HS-27A (cell line): Measurements from ENCODE around the gene LEFTY2.
A peak's percentile ranks its signal among the peaks of the same experiment; 100 is the strongest.
"Not testable (repeated sequence)": the region's sequence is repeated elsewhere in the genome, so short reads cannot be mapped to it uniquely, and the experiment has no call there.

Experiments
- DNase-seq: peaks from one replicate; pipeline ENCODE4 v3.0.0-alpha.2; 2012; ENCODE audit warnings: low read depth, missing footprints

LEFTY2 gene

DNA sequence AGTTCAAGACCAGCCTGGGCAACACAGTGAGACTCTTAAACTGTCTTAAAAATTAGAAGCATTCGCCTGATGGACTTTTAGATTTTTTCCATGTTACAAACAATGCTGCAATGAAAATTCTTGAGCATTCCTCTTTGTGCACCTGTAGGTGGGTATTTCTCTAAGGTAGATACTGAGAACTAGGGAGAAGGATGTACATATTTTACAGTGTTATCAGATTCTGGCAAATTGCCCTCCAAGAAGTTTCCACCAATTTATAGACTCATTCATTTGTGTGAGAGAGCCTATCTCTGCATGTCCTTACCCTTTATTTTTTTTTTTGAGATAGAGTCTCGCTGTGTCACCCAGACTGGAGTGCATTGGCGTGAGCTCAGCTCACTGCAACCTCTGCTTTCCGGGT is 12.3 kb upstream of the LEFTY2 start:
- DNase-seq: no peak

DNA sequence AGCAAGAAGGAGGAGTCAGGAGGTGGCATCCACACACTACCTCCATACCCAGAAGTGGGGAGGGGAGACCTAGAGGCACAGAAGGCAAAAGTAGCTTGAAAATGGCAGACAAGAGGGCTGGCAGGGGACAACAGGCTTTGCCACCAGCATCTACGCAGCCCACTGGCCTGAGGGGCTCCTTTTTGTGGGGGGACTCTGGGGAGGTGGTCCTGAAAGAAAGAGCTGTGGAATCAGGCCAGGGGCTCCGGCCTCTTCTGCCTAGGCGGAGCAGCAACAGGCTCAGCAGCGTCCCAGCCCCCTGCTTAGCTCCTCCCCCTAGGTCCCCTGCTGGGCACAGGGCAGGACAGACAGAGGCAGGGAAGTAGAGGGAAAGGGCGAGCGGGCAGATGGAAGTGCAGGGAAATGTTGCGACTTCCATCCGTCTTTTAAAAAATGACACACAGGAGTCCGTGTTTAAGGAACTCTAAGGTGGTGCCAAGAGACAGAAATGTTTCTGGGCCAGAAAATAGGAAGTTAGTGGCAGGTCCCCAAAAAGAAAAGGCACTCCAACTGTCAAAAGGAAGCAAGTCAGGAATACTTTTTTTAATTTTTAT is 10.0 kb upstream of the LEFTY2 start:
- DNase-seq: no peak

DNA sequence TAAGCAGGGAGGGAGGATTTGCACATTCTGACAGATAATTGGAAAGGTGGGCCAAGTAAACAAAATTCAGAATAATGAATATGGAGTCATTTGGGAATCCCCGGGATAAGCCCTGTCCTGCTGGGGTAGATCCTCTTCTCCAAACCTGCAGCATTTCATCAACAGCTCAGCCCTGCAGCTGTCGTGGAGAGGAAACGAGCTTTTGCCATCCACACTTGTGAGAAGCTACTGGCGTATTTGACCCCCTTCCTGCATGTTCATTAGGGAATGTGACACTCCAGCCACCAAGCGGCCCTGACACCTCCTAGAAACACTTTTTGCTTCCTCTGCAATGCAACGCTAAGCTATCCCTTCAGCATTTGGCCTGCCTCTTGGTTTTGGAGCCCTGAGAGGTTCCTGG is 8.0 kb upstream of the LEFTY2 start:
- no peak for DNase-seq

DNA sequence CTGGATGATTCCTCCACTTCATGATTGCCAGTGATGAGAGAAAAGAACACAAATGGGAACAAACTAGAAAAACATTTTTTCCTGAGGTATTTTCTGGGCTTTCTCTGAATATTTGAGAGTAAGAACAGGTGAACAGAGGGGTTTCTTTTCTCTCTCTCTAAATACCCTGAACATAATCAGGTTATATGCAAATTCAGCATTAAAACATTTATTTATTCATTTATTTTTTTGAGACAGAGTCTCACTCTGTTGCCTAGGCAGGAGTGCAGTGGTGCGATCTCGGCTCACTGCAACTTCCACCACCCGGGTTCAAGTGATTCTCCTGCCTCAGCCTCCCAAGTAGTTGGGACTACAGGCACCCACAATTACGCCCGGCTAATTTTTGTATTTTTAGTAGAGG is 5.8 kb upstream of the LEFTY2 start:
- no peak for DNase-seq

DNA sequence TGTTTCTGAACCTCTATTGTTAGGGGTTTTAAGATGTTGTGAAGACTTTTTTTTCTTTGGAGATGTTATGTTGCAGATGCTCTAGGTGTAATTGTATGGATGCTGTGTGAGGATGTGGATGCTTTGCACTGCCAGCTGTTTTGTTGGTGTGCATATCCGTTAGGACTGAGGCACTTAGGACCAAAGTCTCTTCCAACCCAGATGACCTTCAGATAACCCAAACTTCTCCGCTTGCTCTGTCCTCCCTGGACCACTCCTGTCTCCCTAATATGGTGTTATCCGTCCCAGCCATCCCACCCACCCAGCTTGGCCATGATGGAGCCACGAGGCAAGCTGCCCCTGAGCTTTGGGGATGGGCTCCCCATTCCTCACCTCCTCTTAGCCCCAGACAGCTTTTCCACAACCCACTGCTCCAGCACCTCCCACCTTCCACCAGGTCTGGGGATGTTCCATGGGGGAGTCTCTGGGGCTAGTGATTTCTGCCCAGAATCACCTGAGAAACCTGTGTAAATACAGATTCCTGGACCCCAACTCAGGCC is 5.1 kb upstream of the LEFTY2 start:
- no peak for DNase-seq

DNA sequence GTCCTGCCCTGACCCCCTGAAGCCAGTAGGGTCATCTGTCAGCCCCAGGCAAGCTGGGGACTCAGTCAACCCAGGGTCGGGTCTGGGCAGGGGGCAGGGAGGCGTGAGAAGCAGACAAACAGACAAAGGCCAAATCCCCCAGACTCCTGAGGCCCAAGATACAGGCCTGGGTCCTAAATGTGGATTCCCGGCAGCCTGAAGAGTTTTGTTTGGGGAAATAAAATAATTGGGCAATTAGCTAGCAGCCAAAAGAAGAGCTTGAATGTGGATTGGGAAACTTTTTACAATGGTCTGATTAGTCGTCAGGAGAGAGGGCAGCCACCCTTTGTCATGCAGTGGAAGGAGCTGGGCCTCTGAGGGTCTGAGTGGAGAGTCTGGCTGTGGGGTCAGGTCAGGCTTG is 4.5 kb upstream of the LEFTY2 start:
- no peak for DNase-seq

DNA sequence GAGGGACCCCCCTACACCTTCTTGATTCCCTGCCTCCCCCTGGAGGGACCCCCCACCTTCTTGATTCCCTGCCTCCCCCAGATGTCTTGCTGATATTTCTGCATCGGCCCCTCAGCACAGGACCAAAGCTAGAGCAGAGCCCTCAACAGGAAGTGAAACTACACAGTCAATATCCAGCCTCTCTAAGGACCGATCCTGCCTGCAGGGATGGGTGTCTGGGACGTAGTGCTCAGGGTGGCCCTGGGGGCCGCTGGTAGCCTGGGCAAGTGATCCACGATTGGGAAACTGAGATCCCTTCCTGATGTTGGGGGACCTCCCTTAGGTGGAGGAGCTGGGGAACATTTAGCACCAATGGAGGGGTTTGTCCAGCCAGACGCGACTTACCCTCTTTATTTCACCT is 3.9 kb upstream of the LEFTY2 start:
- DNase-seq: no peak

DNA sequence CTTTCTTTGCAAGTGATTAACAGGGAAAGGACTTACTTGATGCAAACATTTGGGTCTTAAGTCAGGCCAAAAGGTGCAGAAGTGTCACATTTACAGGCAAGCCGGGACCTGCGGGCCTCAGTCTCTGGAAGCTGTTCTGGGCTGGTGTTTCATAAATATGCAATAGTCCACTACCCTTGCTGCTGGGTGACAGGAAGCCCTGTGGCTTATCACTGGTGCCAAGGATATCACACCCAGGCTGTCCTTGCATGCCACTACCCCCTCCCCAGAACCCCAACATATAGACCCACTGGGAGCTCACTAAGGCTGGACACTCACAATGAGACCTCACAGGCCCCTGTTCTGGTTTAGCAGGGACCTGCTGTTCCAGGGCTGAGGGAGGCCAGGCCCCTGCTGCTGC is 3.4 kb upstream of the LEFTY2 start:
- DNase-seq: no peak

DNA sequence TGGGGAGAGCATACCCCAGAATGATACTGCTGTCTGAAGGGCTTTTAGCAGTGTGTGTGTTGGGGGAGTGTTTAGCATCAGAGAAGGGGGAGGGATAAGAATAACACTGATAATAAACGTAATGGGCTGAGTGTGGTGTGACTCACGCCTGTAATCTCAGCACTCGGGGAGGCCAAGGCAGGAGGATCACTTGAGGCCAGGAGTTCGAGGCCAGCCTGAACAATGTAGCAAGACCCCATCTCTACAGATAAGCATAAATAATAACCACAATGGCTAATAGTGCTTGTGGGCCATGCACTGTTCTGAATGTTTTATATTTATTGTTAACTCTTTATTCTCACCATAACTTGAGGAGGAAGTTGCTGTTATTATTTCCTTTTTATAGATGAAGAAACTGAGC is 2.6 kb upstream of the LEFTY2 start:
- no peak for DNase-seq

DNA sequence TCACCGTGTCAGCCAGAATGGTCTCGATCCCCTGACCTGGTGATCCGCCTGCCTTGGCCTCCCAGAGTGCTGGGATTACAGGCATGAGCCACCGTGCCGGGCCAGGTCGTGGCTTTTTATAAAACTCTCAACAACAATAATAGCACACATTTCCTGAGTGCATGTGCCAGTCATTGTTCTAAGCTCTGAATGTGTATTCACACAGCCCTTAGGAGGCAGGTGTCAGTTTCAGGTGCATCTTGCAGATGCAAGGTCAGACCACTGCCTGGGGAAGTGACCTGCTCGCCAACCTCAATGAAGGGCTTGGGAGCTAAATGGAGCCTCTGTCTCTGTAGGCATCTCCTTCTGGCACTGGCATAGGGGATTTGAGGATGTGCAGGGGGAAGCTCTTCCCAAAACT is 1.6 kb upstream of the LEFTY2 start:
- DNase-seq: no peak

DNA sequence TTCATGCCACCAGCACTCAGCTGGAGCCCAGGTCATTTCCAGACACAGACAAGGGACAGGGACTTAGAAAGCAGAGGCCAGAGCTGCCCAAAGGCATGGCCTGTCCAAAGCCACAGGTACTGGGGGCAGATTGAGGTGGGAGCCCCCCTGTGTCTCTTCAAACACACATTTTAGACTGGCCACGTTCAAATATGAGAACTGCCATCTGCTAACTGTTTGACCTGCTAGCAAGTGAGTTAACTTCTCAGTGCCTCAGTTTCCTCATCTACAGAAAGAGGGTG is 862 bp upstream of the LEFTY2 start:
- DNase-seq: no peak

DNA sequence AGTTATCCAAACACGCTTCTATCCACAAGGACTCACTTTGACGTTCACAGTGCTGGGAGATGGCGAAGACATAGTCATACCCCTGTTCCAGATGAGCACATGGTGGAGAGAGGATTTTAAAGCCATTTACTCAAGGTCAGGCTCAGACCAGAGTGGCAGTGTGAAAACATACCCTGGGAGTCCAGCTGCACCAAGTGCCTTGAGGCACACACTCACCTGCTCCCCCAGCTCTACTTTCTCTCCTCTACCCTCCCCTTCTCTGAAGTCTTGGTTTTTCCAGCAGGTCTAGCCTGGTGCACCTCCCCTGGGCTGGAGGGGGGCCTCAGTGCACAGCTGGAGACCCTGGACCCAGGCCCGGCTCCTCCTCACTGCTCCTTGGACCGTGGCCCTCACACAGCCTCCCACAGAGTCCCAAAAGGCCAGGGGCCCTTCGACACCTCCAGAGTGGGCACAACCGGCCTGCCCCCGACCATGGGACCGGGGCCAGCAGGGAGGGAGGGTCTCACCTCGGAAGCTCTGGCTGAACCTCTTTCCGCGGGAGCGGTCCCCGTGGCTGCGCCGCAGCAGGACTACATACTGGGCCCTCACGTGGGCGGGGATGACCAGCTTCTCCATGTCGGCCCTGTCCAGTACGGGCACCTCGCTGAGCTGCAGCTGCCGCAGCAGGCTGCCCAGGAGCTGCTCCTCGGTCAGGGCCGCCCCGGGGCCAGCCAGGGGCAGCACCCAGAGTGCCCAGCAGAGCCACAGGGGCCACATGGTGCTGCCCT is 452 bp downstream of the LEFTY2 start:
- DNase-seq: no peak

DNA sequence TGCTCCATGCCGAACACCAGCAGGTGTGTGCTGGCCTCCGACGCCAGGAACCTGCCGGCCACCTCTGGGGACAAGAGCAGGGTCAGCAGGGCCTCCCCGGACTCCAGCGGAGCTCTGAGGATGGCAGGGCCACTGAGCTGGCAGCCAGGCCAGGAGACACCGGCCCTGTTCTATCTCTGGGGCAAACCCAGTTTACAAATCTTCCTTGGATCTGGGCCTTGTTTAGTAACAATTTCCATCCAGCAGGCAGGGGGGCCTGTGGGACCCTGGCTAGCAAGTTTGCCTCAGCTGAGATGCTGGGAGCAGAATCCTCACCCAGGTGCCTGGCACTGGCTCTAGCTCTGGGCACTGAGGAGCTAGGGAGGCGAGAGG is 1.1 kb downstream of the LEFTY2 start:
- DNase-seq: not testable (repeated sequence)

DNA sequence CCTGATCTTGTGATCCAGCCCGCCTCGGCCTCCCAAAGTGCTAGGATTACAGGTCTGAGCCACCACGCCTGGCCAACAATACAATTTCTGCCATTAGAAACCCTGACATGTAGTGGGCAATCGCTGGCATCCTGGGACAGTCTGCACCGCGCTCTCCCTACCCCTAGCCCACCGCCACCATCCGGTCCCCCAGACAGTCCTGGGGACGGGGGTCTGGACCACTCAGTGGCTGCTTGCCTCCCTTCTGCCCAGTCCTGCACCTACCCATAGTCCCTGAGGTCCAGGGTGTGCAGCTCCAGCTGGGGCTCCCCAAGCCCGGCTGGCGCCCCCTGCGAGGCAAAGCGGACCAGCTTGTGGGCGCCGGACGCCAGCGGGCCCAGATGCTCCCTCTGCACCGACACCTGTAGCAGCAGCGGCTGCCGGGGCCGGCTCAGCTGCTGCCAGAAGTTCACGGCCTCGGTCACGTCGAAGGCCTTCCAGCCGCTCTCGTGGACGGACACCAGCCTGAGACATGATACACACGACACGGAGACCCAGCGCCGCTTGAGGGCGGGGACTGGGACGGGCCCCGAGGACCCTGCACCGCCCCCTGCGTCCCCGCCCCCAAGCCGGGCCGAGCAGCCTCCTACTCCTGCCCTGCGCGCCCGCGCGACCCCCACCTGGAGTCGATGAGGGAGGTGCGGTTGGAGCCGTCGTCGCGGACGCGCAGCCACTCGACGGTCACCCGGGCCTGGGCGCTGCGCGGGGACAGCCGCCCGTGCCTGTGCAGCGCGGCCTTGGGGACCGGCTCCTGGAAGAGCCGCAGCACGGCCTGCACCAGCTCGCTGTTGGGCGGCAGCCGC is 1.7 kb downstream of the LEFTY2 start:
- DNase-seq: not testable (repeated sequence)

DNA sequence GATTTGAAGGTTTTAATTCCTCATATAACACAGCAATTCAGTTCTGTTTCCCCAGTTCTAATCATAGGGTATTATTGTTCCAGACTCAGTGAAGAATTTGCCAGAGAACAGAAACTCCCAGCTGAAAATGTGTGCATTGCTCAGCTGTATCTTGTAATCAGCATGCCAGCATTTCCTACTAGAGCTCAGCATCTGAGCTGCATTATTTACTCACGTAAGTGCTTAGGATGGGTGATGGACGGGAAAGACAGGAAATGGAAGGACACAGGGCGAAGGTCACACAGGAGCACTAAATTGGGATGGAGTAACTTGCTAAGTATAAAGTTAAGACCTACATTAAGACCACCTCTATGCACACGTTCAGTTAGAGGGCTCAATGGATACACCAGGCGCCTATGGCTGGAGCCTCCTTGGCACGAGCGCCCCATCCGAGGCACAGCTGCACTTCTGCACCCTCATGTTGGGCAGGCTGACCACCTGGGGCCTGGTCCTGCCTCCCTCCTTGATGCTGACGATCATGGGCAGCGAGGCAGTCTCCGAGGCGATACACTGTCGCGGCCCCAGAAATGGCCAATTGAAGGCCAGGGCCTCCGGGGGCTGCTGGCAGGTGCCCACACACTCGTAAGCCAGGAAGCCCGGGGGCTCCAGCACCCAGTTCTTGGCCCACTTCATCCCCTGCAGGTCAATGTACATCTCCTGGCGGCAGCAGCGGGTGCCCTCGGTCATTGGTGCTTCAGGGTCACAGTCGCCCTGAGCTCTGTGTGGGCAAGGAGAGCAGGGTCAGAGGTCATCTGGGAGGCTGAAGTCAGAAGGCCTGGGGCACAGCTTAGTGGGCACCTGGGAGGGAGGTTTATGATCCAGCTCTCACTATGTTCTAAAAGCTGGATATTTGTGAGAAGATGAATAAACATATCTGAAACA is 3.7 kb downstream of the LEFTY2 start:
- no peak for DNase-seq

DNA sequence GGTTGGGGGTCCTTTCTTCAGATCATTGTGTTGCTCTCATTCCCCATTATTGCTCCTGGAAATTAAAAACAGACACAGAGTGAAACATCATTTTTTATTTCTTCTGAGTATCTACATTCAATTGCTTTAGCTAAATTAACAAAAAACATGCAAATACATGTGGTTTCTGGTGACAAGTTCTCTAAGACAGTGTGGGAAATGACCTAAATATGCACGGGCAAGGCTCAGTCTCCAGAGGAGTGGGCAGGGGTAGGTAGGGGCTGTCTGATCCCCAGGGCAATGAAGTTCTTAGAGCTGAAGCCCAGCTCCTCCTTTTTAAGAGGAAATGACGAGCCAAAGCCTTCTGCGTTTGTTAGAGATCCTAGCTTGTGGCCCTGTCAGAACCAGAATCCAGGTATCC is 4.5 kb downstream of the LEFTY2 start:
- no peak for DNase-seq

DNA sequence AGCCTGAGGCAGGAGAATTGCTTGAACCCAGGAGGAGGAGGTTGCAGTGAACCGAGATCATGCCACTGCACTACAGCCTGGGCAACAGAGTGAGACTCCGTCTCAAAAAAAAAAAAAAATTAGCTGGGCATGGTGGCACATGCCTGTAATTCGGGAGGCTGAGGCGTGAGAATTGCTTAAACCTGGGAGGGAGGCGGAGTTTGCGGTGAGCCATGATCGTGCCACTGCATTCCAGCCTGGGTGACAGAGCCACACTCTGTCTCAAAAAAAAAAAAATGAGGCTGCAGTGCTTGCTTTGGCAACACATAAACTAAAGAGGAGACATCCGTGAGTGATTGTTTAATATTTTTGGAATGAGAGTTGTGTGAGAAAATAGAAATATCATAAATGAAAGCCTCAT is 4.9 kb downstream of the LEFTY2 start:
- DNase-seq: not testable (repeated sequence)

DNA sequence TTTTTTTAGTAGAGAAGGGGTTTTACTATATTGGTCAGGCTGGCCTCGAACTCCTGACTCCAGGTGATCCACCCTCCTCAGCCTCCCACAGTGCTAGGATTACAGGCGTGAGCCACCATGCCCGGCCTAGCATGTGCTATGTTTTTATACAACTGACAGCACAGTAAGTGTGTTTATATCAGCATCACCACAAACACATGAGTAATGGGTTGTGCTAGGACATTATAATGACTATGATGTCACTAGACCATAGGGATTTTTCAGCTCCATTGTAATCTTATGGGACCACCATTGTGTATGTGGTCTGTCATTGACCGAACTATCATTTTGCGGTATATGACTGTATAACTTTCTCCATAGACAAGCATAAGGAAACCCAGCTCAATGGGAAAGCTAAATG is 6.3 kb downstream of the LEFTY2 start:
- DNase-seq: no peak

DNA sequence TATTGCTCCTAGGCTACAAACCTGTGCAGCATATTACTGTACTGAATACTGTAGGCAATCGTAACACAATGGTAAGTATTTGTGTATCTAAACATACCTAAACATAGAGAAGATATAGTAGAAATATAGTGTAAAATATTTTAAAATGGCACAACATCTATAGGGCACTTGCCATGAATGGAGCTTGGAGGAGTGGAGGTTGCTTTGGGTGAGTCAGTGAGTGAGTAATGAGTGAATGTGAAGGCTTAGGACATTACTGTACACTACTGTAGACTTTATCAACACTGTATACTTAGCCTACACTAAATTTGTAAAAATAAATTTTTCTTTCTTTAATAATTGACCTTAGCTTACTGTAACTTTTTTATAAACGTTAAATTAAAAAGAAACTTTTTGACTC is 7.9 kb downstream of the LEFTY2 start:
- DNase-seq: peak; percentile 34

DNA sequence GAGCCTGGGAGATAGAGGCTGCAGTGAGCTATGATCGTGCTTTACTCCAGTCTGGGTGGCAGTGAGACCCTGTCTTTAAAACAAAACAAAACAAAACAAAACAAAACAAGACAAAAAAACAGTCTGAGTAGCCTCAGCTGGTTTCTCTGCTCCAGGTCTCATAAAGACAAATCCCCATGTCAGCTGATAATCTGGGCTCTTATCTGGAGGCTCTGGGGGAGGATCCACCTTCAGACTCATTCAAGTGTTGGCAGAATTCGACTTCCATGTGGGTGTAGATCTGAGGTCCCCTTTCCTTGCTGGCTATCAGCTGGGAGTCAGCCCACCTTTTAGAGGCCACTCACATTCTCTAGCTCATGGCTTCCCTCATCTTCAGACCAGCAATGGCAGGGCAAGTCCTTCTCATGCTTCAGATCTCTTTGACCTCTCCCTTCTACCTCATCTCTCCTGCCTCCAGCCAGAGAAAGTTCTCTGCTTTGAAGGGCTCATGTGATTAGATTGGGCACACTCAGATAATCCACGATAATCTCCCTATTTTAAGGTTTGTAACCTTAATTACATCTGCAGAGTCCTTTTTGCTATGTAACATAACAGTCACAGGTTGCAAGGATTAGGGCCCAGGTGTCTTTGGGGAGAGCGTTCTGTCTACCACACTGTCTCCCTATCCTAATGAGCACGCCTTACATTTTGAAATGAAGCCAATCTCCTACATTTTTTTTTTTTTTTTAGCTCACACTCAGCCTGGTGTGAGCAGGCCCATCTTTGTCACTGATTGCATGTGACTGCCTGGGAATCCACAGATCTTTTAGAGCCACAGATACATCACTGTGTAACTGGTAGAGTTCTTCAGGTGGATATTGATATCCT is 9.5 kb downstream of the LEFTY2 start:
- no peak for DNase-seq

DNA sequence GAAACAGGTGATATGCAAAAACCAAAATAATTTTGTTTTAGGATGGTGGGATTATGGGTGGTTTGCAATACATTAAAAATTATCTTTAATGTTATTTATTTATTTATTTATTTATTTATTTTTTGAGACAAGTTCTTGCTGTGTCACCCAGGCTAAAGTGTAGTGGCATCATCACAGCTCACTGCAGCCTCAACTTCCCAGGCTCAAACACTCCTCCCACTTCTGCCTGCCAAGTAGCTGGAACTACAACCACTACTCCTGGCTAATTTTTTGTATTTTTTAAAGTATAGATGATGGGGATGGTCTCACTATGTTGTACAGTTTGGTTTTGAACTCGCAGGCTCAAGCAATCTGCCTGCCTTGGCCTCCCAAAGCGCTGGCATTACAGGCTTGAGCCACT is 10.5 kb downstream of the LEFTY2 start:
- DNase-seq: no peak
